Esophagus (tissue), 2 donors: ENCODE measurements around the gene BST2. TPM values are rescaled to one million over a fixed set of nuclear protein-coding genes. Genes with fewer than 3 reads are reported as not detected.

Source experiments
- H3K27ac ChIP-seq, 2 donors: one replicate each; pipeline ENCODE4 v1.5.1; 2013; ENCODE audit warnings: low read depth in 2 of 2, mild to moderate bottlenecking in 2 of 2, inconsistent platforms in 1 of 2, low read length in 1 of 2, moderate library complexity in 1 of 2
- H3K27me3 ChIP-seq, 2 donors: one replicate each; pipeline ENCODE4 v1.6.1; 2013; ENCODE audit warnings: low read length in 2 of 2, control low read depth in 1 of 2, mild to moderate bottlenecking in 1 of 2; ENCODE audit not compliant: insufficient read depth in 2 of 2, control insufficient read depth in 1 of 2
- H3K36me3 ChIP-seq, 2 donors: one replicate each; pipeline ENCODE4 v1.6.1; 2013; ENCODE audit warnings: low read length in 1 of 2; ENCODE audit not compliant: control insufficient read depth in 2 of 2, insufficient read depth in 2 of 2
- H3K4me1 ChIP-seq, 2 donors: one replicate each; pipeline ENCODE4 v1.6.1; 2013; ENCODE audit warnings: low read length in 1 of 2; ENCODE audit not compliant: control insufficient read depth in 2 of 2, insufficient read depth in 2 of 2
- H3K4me3 ChIP-seq, 2 donors: one replicate each; pipeline ENCODE4 v1.5.1; 2013; ENCODE audit warnings: low read length in 2 of 2, mild to moderate bottlenecking in 2 of 2, low read depth in 1 of 2, moderate library complexity in 1 of 2
- H3K9me3 ChIP-seq, 2 donors: one replicate each; pipeline ENCODE4 v1.6.1; 2013; ENCODE audit warnings: mild to moderate bottlenecking in 2 of 2, low read depth in 1 of 2, low read length in 1 of 2, moderate library complexity in 1 of 2; ENCODE audit not compliant: control insufficient read depth in 2 of 2, insufficient read depth in 1 of 2
- WGBS, 2 donors: extraction: QIAGEN DNeasy Blood & Tissue Kit; methylation state at CpG; one replicate each; pipeline ENCODE4 v1.1.7; 2013; 5-methylcytosine and 5-hydroxymethylcytosine counted together
- polyA plus RNA-seq, 2 donors: library from polyadenylated mRNA; stranded (reverse); fragments of 200-250 nt; gene quantifications; one replicate each; pipeline ENCODE4 v1.2.3, GENCODE V29; 2013
- donor health status: healthy with polysubstance abuse.
- donor health status: Bipolar disorder and iron deficiency.

BST2 gene
- polyA plus RNA-seq, 2 donors = 8.5 to 17.6 TPM

GRCh38 chr19:17404621-17405249, 695 bp downstream of the BST2 start:
- peaks cover 4 to 7% of the 10 kb centered on the region in 2 donors for H3K4me1 ChIP-seq
- H3K9me3 ChIP-seq = no peaks in the 10 kb centered on the region
- 63 to 75% methylated on average over 7 of the region's 7 CpGs for WGBS, 2 donors
- peak overlapping the region in 1 of 2 donors; percentile 89 for H3K27ac ChIP-seq
- peak overlapping the region; percentile 20 to 31 for H3K4me3 ChIP-seq
- H3K36me3 ChIP-seq = no peaks in the 10 kb centered on the region
- no peaks in the 10 kb centered on the region for H3K27me3 ChIP-seq

- H3K4me1 ChIP-seq = peaks cover 4 to 7% of the 10 kb centered on the region in 2 donors
- WGBS, 2 donors = 77 to 78% methylated on average over 6 of the region's 6 CpGs
- H3K4me3 ChIP-seq = no peak overlapping the region
- H3K27me3 ChIP-seq = no peaks in the 10 kb centered on the region
- no peak overlapping the region for H3K27ac ChIP-seq
- H3K9me3 ChIP-seq = no peaks in the 10 kb centered on the region
- H3K36me3 ChIP-seq = no peaks in the 10 kb centered on the region
Observed at GRCh38 chr19:17404015-17404414, 1.4 kb downstream of the BST2 start.

- H3K4me1 ChIP-seq = peaks cover 4 to 7% of the 10 kb centered on the region in 2 donors
- H3K9me3 ChIP-seq = no peaks in the 10 kb centered on the region
- no peaks in the 10 kb centered on the region for H3K36me3 ChIP-seq
- H3K27me3 ChIP-seq = no peaks in the 10 kb centered on the region
- no peak overlapping the region for H3K4me3 ChIP-seq
- no peak overlapping the region for H3K27ac ChIP-seq
- WGBS, 2 donors = 59 to 61% methylated on average over 26 to 35 of the region's 36 CpGs
Observed at GRCh38 chr19:17402982-17403855, 2.2 kb downstream of the BST2 start.

- H3K27ac ChIP-seq = no peak overlapping the region
- H3K4me3 ChIP-seq = no peak overlapping the region
- H3K4me1 ChIP-seq = peaks cover 4 to 7% of the 10 kb centered on the region in 2 donors
- 79 to 88% methylated on average over 6 of the region's 6 CpGs for WGBS, 2 donors
- H3K9me3 ChIP-seq = no peaks in the 10 kb centered on the region
- no peaks in the 10 kb centered on the region for H3K27me3 ChIP-seq
- H3K36me3 ChIP-seq = no peaks in the 10 kb centered on the region
Observed at GRCh38 chr19:17401628-17402027, 3.8 kb downstream of the BST2 start.

- no peaks in the 10 kb centered on the region for H3K9me3 ChIP-seq
- 60 to 71% methylated on average over 8 of the region's 8 CpGs for WGBS, 2 donors
- H3K27me3 ChIP-seq = peaks cover 0 to 2% of the 10 kb centered on the region in 2 donors
- no peak overlapping the region for H3K27ac ChIP-seq
- no peak overlapping the region for H3K4me3 ChIP-seq
- peaks cover 0 to 5% of the 10 kb centered on the region in 2 donors for H3K4me1 ChIP-seq
- no peaks in the 10 kb centered on the region for H3K36me3 ChIP-seq
Observed at GRCh38 chr19:17398902-17399527, 6.4 kb downstream of the BST2 start.

- Histone ChIP-seq H3K27ac (no peak overlapping the region), H3K4me3 (no peak overlapping the region), H3K36me3 (no peaks in the 10 kb centered on the region), H3K9me3 (no peaks in the 10 kb centered on the region), H3K4me1 (peaks cover 3 to 10% of the 10 kb centered on the region in 2 donors), H3K27me3 (peaks cover 0 to 3% of the 10 kb centered on the region in 2 donors)
- 20 to 24% methylated on average over 17 to 19 of the region's 19 CpGs for WGBS, 2 donors
Observed at GRCh38 chr19:17394891-17395415, 10.5 kb downstream of the BST2 start.

GRCh38 chr19:17393914-17394313, 11.5 kb downstream of the BST2 start, which contains the start of gene CCDC194:
CCDC194 (minus strand) TSS chr19:17394196; CDS start chr19:17394158, 38 bp downstream.
- 24 to 32% methylated on average over 37 to 41 of the region's 41 CpGs for WGBS, 2 donors
- Histone ChIP-seq H3K9me3 (no peaks in the 10 kb centered on the region), H3K27me3 (peaks cover 0 to 3% of the 10 kb centered on the region in 2 donors), H3K27ac (no peak within 1 kb of the TSS), H3K36me3 (no peaks in the 10 kb centered on the region), H3K4me1 (peaks cover 3 to 10% of the 10 kb centered on the region in 2 donors), H3K4me3 (no peak within 1 kb of the TSS)

- Histone ChIP-seq H3K27ac (no peak overlapping the region), H3K27me3 (peaks cover 0 to 3% of the 10 kb centered on the region in 2 donors)
- WGBS, 2 donors = 34 to 54% methylated on average over 2 of the region's 2 CpGs
Observed at GRCh38 chr19:17393002-17393401, 12.4 kb downstream of the BST2 start.

More at GRCh38 chr19:17393002-17393401, 12.4 kb downstream of the BST2 start:
- Histone ChIP-seq H3K4me1 (peaks cover 3 to 10% of the 10 kb centered on the region in 2 donors), H3K36me3 (no peaks in the 10 kb centered on the region), H3K9me3 (no peaks in the 10 kb centered on the region), H3K4me3 (no peak overlapping the region)
